ENCODE data around the gene CFAP54. TPM values are rescaled to one million over a fixed set of nuclear protein-coding genes. Genes with fewer than 3 reads are reported as not detected.
"Not testable (repeated sequence)": the region's sequence is repeated elsewhere in the genome, so short reads cannot be mapped to it uniquely, and the experiment has no call there.

Gene CFAP54
- total and polyA plus RNA-seq, 2 donors (not counting 1 experiment from before 2014, with no cell fraction given) = 0.93 to 7.1 TPM

GRCh38 chr12:96670334-96670899 lies 181.0 kb downstream of the CFAP54 start:
- H3K36me3 ChIP-seq (ENCODE audit: control insufficient read depth, insufficient read depth, low read length) = no peaks in the 10 kb centered on the region
- H3K4me1 ChIP-seq (ENCODE audit: control insufficient read depth, extremely low read depth, insufficient read depth, low read length) = no peaks in the 10 kb centered on the region
- H3K9ac ChIP-seq (ENCODE audit: insufficient read depth, low read length) = no peak overlapping the region
- H2AFZ ChIP-seq (ENCODE audit: low read length) = no peak overlapping the region
- no peaks in the 10 kb centered on the region for H3K27me3 ChIP-seq (ENCODE audit: control insufficient read depth, insufficient read depth, low read length)
- no peak overlapping the region for H3K27ac ChIP-seq (ENCODE audit: insufficient read depth, low read length)
- no peak overlapping the region for H3K4me2 ChIP-seq (ENCODE audit: extremely low read depth, insufficient read depth, low read length)
- no peak for DNase-seq (ENCODE audit: low read depth in 2 of 2)
- no peaks in the 10 kb centered on the region for H3K79me2 ChIP-seq (ENCODE audit: control insufficient read depth, insufficient read depth, low read length)
- no peaks in the 10 kb centered on the region for H4K20me1 ChIP-seq (ENCODE audit: control insufficient read depth, extremely low read depth, insufficient read depth, low read length)
- no peaks in the 10 kb centered on the region for H3K9me3 ChIP-seq (ENCODE audit: control insufficient read depth, insufficient read depth, low read depth, low read length)
- no peak for TF ChIP-seq CTCF (conservative IDR thresholded peaks at IDR 0.05 in 1 of 2, IDR thresholded peaks at IDR 0.05 in 1 of 2; ENCODE audit: low read depth in 1 of 2, low read length in 2 of 2)
- TF ChIP-seq EZH2 (IDR thresholded peaks at IDR 0.05; ENCODE audit: low read length, missing control alignments) = no peak
- no peak overlapping the region for H3K4me3 ChIP-seq (replicated peaks in 1 of 4; ENCODE audit: control extremely low read depth in 1 of 4, insufficient read depth in 1 of 4, low read depth in 3 of 4, low read length in 4 of 4)

GRCh38 chr12:96675519-96675918 lies 186.1 kb downstream of the CFAP54 start:
- not testable (repeated sequence) for H3K4me2 ChIP-seq (ENCODE audit: extremely low read depth, insufficient read depth, low read length); H3K36me3 ChIP-seq (ENCODE audit: control insufficient read depth, insufficient read depth, low read length); H3K4me1 ChIP-seq (ENCODE audit: control insufficient read depth, extremely low read depth, insufficient read depth, low read length); H3K9me3 ChIP-seq (ENCODE audit: control insufficient read depth, insufficient read depth, low read depth, low read length); H3K9ac ChIP-seq (ENCODE audit: insufficient read depth, low read length); H2AFZ ChIP-seq (ENCODE audit: low read length); H3K27me3 ChIP-seq (ENCODE audit: control insufficient read depth, insufficient read depth, low read length); H3K4me3 ChIP-seq (replicated peaks in 1 of 4; ENCODE audit: control extremely low read depth in 1 of 4, insufficient read depth in 1 of 4, low read depth in 3 of 4, low read length in 4 of 4); H4K20me1 ChIP-seq (ENCODE audit: control insufficient read depth, extremely low read depth, insufficient read depth, low read length); H3K79me2 ChIP-seq (ENCODE audit: control insufficient read depth, insufficient read depth, low read length); DNase-seq (ENCODE audit: low read depth in 2 of 2); H3K27ac ChIP-seq (ENCODE audit: insufficient read depth, low read length)

- no peak for DNase-seq (ENCODE audit: low read depth in 2 of 2)
- no peak overlapping the region for H2AFZ ChIP-seq (ENCODE audit: low read length)
- no peaks in the 10 kb centered on the region for H3K79me2 ChIP-seq (ENCODE audit: control insufficient read depth, insufficient read depth, low read length)
Measured at GRCh38 chr12:96677363-96677762, 188.0 kb downstream of the CFAP54 start.

More at GRCh38 chr12:96677363-96677762, 188.0 kb downstream of the CFAP54 start:
- Histone ChIP-seq H3K36me3 (ENCODE audit: control insufficient read depth, insufficient read depth, low read length) (no peaks in the 10 kb centered on the region), H3K27ac (ENCODE audit: insufficient read depth, low read length) (no peak overlapping the region), H3K4me1 (ENCODE audit: control insufficient read depth, extremely low read depth, insufficient read depth, low read length) (no peaks in the 10 kb centered on the region), H3K9me3 (ENCODE audit: control insufficient read depth, insufficient read depth, low read depth, low read length) (no peaks in the 10 kb centered on the region), H4K20me1 (ENCODE audit: control insufficient read depth, extremely low read depth, insufficient read depth, low read length) (no peaks in the 10 kb centered on the region), H3K4me3 (replicated peaks in 1 of 4; ENCODE audit: control extremely low read depth in 1 of 4, insufficient read depth in 1 of 4, low read depth in 3 of 4, low read length in 4 of 4) (no peak overlapping the region), H3K4me2 (ENCODE audit: extremely low read depth, insufficient read depth, low read length) (no peak overlapping the region), H3K27me3 (ENCODE audit: control insufficient read depth, insufficient read depth, low read length) (no peaks in the 10 kb centered on the region), H3K9ac (ENCODE audit: insufficient read depth, low read length) (no peak overlapping the region)
- TF ChIP-seq CTCF (conservative IDR thresholded peaks at IDR 0.05 in 1 of 2, IDR thresholded peaks at IDR 0.05 in 1 of 2; ENCODE audit: low read depth in 1 of 2, low read length in 2 of 2) = no peak
- TF ChIP-seq EZH2 (IDR thresholded peaks at IDR 0.05; ENCODE audit: low read length, missing control alignments) = no peak

All from fibroblast of lung (primary cell).